Measurements from ENCODE around the gene ITGAL. TPM values are rescaled to one million over a fixed set of nuclear protein-coding genes. Genes with fewer than 3 reads are reported as not detected.
"Not testable (repeated sequence)": the region's sequence is repeated elsewhere in the genome, so short reads cannot be mapped to it uniquely, and the experiment has no call there.

ITGAL gene
- total RNA-seq, 4 donors from 2014 or later = 1.6 to 2.3 (median 1.8) TPM

- TF ChIP-seq POLR2A (IDR thresholded peaks at IDR 0.05) (no peak), CTCF (IDR thresholded peaks at IDR 0.05) (no peak)
- no peak for DNase-seq (ENCODE audit: low spot score in 2 of 2)
- WGBS, 2 donors = 86 to 88% methylated on average over 8 of the region's 8 CpGs
- intact Hi-C loops (cut with DNase I; ENCODE audit: low total_unique reads) = no loop called here
- no peak overlapping the region for H3K4me3 ChIP-seq (ENCODE audit: low read depth, poor library complexity, severe bottlenecking)
Observed at GRCh38 chr16:30539000-30539964, 66.7 kb downstream of the ITGAL start.

DNA sequence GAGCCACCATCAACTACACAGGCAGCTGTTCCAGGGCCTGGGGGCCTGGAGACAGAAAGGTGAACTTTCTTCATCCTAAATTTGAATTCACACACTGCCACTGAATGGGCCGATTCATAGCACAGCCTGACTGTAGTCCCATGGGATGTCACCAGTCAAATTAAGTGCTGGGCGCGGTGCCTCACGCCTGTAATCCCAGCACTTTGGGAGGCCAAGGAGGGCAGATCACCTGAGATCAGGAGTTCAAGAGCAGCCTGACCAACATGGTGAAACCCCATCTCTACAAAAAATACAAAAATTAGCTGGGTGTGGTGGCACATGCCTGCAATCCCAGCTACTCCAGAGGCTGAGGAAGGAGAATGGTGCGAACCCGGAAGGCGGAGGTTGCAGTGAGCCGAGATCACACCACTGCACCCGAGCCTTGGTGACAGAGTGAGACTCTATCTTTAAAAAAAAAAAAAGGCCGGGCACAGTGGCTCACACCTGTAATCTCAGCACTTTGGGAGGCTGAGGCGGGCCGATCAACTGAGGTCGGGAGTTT lies 67.5 kb downstream of the ITGAL start:
- intact Hi-C loops (cut with DNase I; ENCODE audit: low total_unique reads); DNase-seq (ENCODE audit: low spot score in 2 of 2); H3K4me3 ChIP-seq (ENCODE audit: low read depth, poor library complexity, severe bottlenecking): not testable (repeated sequence)
- WGBS, 2 donors = 91 to 92% methylated on average over 13 of the region's 13 CpGs

DNA sequence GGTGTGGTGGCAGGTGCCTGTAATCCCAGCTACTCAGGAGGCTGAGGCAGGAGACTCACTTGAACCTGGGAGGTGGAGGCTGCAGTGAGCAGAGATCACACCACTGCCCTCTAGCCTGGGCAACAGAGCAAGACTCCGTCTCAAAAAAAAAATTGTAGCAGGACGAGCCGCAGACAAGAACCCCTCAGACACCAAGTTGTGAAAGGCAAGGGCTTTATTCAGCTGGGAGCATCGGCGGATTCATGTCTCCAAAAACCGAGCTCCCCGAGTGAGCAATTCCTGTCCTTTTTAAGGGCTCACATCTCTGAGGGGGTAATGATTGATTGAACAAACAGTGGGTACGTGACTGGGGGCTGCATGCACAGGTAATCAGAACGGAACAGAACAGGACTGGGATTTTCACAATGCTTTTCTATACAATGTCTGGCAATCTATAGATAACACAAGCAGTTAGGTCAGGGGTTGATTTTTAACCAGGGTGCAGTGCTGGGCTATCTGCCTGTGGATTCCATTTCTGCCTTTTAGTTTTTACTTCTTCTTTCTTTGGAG lies 68.4 kb downstream of the ITGAL start:
- DNase-seq (ENCODE audit: low spot score in 2 of 2); H3K4me3 ChIP-seq (ENCODE audit: low read depth, poor library complexity, severe bottlenecking); intact Hi-C loops (cut with DNase I; ENCODE audit: low total_unique reads): not testable (repeated sequence)
- 81 to 86% methylated on average over 9 of the region's 9 CpGs for WGBS, 2 donors

DNA sequence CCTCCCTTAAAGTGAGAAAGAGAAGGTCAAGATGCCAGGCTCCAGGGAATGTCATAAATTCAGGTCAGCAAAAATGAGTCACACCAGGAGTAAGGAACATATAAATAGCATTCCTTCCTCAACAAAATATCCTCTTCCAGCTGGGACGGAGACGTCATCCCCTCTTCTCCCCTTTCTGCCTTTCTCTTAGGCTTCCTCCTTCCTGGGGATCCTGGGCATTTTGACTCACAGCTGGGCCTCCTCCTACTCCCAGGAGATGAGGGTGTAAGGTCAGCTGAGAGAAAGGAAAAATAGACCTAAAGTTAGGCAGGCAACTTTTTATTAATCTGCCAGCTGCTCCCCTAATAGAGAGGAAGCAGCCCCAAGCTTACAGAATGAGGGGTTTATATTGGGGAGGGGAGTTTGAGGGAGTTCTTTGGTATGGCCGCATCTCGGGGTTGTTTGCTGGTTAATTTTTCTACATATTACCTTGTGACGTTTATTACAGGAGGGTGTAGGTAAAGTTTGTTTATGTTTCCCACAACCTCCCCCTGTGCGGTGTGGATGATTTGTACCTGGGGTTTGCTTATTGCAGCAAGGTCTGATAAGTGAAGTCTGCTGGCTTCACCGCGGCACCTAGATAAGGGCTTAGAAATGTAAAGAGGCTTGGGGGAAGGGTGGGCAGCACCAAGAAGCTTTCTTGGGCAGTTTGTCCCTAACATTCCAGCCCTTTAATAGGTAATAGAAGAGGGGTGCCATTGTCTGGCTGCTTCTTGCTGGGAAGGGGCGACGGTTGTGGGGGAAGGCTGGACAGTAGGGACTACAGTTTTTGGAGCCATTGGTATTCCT lies 69.2 kb downstream of the ITGAL start:
- TF ChIP-seq CTCF (IDR thresholded peaks at IDR 0.05) (no peak), POLR2A (IDR thresholded peaks at IDR 0.05) (no peak)
- intact Hi-C loops (cut with DNase I; ENCODE audit: low total_unique reads) = no loop called here
- H3K4me3 ChIP-seq (ENCODE audit: low read depth, poor library complexity, severe bottlenecking) = no peak overlapping the region
- no peak for DNase-seq (ENCODE audit: low spot score in 2 of 2)
- WGBS, 2 donors = 70 to 73% methylated on average over 10 of the region's 10 CpGs

GRCh38 chr16:30543067-30543466 lies 70.5 kb downstream of the ITGAL start:
- TF ChIP-seq POLR2A (IDR thresholded peaks at IDR 0.05) = no peak
- no peak for TF ChIP-seq CTCF (IDR thresholded peaks at IDR 0.05)
- intact Hi-C loops (cut with DNase I; ENCODE audit: low total_unique reads) = no loop called here
- no peak for DNase-seq (ENCODE audit: low spot score in 2 of 2)
- H3K4me3 ChIP-seq (ENCODE audit: low read depth, poor library complexity, severe bottlenecking) = no peak overlapping the region
- WGBS, 2 donors = 83 to 87% methylated on average over 5 of the region's 5 CpGs

DNA sequence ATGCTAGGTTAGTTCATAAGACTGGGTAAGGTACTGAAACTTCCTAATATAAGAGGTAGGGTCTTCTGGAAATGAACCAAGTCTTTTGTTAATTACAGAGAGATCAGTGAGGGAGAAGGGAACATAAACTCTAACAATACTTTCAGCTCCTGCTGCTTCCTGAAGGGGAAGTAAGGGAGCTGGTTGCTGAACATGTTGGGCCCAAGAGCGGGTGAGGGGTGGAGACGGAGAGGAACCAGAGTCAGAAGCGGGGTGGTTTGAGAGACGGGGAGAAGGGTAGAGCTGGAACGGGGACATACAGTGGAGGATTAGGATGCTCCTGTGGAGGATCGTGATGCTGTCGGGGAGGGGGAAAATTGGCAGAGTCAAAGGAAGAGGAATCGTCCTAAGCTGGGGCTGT lies 73.6 kb downstream of the ITGAL start:
- DNase-seq (ENCODE audit: low spot score in 2 of 2) = no peak
- no peak for TF ChIP-seq POLR2A (IDR thresholded peaks at IDR 0.05)
- no peak for TF ChIP-seq CTCF (IDR thresholded peaks at IDR 0.05)
- no peak overlapping the region for H3K4me3 ChIP-seq (ENCODE audit: low read depth, poor library complexity, severe bottlenecking)
- WGBS, 2 donors = 72 to 78% methylated on average over 8 of the region's 8 CpGs
- intact Hi-C loops (cut with DNase I; ENCODE audit: low total_unique reads) = no loop called here
